NOMO-1 treated with DMSO at 0.1 percent for 48 hours (cell line): Measurements from ENCODE around the gene ELMO1.

ENCODE experiments used
- DNase-seq: peaks from one replicate; lab custom pipeline; 2025; ENCODE audit not compliant: unreplicated experiment; lab: John Stamatoyannopoulos, UW

ELMO1 gene

DNA sequence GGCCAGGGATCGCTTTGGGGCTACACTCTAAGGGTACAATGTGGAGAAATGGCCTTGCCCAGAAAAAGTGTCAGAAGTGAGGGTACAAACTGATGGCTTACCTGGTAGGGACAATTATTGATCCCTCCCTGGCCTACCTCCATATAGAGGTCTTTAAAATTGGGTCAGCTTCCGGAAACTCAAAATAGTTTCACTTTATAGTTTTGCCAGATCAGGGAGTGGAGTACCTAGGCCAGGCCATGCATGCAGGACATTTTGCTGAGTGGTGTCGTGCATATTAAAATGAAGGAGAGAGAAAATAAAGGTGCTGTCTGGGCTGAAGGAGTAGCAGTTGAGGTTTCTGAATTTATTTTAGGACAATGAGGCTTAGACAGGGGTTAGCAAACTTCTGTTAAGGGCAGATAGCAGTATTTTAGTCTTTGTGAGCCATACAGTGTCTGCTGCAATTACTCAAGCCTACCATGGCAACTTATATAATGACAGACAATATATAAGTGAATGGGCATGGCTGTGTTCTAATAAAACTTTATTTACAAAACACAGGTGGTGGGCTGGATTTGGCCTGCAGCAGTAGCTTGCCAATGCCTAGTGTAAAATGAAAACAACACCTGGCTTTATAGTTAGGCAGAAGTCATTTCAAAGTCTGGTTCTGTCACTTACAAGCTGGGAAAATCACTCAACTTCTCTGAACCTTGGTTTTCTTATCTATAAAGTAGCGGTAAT is 547.5 kb downstream of the ELMO1 start:
- no peak for DNase-seq

GRCh38 chr7:36898186-36898585 is 550.5 kb downstream of the ELMO1 start:
- no peak for DNase-seq

DNA sequence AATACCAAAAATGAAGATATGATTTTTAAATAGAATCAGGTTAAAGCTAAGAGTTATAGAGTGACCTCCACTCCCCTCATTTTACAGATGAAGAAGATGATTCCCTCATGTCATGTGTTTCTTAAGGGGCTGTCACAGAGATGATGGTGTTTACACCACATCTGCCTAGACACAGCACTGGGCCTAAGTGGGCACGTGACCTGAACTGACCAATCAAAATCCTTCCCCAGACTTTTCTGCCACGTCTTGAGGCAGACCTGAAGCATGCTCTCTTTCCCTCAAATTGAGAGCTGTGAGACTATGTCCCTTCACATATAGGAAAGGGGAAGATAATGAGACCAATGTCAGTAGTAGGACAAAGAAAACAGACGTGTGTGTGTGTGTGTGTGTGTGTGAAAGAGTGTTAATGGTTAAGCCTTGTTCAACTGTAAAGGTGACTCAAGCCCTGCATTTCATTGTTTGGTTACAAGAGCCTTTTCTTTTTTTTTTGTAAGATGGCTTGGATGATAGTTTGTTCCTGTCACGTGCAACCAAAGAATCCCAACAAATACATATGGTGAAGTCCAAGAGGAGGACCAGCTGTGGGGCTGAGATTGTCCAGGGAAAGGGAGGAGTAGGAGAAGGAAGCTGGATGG is 551.6 kb downstream of the ELMO1 start:
- no peak for DNase-seq

DNA sequence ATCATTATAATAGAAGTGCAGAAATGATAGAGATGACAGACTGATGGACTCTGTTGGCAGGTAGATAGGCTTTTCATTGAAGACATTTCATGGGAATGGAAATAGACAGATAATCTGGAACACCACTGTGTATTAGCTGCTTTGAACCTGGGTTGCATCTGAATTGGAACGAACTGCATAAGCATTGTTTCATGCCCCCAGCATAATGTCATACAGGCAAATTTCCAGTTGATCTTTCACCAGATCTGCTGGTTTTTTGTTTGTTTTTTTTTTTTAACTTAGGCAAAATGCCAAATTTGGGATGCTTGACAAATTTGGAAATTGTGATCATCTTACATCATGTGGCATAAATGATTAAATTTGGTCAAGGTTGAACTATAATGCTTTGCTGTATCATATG is 552.2 kb downstream of the ELMO1 start:
- DNase-seq: no peak

- DNase-seq: no peak
These were observed 553.5 kb downstream of the ELMO1 start for GRCh38 chr7:36895192-36895591.

DNA sequence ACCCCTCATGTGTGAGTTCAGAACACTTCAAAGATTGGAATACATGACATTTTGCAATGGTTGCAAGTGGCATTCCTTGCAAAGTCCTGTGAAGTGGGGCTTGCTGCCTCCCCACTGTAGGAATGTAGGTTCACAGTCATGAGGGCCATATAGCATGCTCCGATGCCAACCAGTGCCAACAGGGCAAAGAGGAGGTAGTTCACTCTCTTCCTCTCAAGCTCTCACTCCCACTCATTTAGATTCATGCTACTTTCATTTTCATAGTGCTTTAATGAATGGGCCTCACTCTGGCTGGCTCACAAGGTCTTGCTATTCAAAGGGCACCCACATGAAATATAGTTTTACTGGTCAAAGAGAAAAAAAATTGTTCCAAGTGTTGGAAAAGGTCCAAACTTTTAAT is 554.5 kb downstream of the ELMO1 start:
- no peak for DNase-seq

DNA sequence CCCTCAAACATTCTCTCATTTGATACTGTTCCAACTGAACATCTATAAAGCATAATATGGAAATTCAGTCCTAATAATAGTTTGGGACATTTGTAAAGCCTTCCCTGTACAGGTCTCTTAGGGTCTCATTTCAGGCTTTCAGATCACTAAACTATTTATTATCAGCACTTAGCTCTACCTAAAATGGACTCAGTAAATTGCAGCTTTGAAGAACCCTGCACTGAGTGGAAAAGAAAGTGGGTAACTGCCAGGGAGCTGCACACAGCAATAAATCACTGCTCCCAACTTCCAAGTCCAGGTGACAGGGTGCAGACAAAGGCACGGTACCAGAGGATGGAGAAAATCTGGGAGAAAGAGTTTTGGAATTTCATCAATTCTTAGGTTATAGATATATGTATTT is 559.5 kb downstream of the ELMO1 start:
- no peak for DNase-seq

DNA sequence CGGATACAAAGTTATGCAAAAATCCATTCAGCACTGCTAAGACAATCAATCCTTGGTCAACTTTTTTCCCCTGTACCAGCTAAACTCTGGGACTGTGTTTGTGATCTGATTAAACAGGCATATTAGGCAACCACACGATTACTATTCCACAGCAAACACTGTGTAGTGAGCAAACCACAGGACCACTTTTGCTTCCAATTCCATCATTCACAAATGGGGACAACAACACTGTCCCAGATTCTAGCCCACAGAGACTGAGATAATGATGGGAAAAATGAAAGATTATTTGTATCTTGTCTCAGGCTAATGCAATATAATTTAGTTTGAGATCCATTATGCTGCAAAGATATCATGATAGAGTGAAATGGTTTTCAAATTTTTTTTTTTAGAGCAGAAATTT is 560.7 kb downstream of the ELMO1 start:
- no peak for DNase-seq

DNA sequence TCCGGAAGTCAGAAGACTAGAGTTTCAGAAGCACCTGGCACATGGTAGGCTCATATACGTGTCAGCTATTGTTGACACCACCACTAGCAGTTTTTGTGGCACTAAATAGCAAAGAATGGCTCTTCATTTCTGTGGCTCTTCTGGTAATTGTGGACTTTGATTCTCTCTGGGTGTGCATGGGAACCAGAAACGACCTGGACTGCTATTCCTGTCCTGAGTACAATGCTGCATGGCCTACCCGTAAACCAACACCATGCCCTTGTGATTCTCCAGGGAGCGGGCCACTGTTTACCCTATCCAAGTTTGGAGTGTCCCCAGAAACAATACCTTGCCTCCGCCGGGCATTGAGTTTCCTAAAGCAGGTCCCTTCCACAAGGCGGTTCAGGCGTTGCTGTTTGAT is 561.4 kb downstream of the ELMO1 start:
- no peak for DNase-seq

DNA sequence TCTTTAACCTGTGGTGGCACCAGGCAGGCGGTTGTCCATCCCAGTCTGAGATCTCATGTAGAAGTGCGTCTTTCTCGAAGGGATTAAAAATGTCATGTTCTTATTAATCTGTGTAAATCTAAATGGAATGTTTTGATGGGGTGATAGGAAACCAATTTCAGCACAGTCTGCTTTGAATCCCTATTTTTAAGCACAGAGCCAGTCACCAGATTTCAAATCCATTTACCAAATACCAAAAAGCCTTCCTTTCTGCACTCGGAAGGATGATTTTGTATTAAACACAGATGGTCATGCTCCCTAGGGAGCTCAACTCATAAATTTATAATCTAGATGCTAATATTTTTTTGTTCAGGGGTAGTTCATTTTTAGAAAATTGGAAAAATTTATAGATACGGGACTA is 563.8 kb downstream of the ELMO1 start:
- no peak for DNase-seq

DNA sequence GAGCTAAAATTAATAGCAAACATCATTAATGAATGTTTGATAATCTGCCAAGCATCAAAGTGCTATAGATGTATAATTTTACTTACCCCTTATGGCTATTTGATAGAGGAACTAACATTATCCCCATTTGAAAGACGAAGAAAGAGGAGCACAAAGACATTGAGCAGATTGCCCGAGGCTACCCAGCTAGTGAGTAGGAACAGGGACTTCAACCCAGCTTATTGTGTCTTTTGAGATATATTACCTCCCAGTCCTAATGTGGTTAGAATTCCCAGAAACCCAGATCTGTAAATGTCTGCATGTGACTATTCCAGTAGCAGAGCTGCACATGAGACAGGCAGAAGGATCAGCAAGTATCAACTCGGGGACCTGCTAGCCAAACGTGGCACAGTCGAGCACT is 564.3 kb downstream of the ELMO1 start:
- DNase-seq: no peak

GRCh38 chr7:36881233-36881874 is 567.3 kb downstream of the ELMO1 start:
- no peak for DNase-seq

- no peak for DNase-seq
These were observed 568.6 kb downstream of the ELMO1 start for GRCh38 chr7:36880108-36880507.

- no peak for DNase-seq
These were observed 569.6 kb downstream of the ELMO1 start for GRCh38 chr7:36879021-36879420.

DNA sequence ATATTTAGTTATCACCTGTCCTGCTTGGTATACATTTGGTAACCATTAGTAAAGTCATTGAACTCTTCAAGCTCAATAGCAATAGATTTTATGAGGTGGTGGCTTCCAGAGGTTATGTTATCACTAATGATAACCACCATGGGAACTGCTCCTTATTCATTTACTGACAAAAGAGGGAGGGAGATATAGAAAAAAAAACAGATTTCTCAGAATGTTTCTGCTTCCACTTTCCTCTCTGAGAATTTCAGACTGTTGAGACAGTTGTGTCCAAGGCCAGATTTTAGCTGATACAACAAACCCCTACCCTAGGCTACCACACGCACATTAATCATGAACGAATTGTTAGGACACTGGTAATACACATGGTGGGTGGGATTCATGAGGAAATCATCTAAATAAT is 570.4 kb downstream of the ELMO1 start:
- DNase-seq: no peak

DNA sequence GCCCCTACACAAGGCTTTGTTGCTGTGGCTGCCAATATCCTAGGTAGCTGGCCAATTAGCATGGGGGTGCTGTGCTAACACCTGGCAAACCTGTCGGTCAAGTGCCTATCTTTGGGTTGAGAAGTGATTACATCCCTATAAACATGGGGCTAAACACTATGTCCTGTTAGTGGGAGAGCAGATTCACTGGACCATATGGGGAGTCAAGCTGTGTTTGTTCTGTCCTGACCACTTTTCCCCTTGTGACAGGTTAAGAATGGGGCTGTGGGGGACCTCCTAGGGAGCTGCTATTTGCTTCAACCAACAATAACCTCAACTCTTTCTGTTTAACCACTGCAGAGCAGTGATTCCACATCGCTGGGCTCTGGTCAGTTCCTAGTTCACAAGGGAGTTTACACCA is 572.9 kb downstream of the ELMO1 start:
- no peak for DNase-seq

- no peak for DNase-seq
These were observed 574.6 kb downstream of the ELMO1 start for GRCh38 chr7:36874041-36874440.

DNA sequence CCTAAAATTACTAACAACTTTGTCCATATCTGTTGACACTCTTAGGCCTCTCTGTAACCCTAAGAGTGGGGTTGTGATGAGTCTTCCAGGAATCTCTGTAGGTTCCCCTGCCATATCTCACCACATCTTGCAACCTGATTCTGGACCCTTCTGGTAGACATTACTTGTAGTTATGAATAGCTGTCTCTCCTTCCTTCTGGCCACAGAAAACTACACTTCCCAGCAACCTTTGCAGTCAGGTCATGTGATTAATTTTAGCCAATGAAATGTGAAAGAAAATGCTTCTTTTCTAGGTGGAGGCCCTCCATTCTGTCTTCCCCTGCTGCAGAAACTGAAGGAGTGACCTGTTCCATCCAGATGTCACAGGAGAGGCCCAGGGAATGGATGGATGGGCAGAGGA is 576.8 kb downstream of the ELMO1 start:
- DNase-seq: no peak

DNA sequence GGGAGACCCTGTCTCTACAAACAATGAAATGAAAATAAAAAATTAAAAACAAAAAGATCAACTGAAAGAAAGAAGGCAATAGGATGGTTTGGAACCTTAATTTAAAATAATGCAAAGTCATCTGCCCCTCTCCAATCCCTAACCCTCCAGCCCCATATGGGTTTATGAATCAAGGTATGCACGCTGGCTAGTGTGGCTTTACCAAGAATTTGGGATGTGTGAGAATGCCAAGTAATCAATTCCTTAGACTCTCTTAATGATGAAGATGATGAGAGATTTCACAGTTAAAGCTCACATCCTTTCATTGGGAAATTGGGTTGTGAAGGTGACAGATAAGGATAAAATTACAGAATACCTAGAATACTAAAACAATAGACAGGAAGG is 577.3 kb downstream of the ELMO1 start:
- DNase-seq: no peak

DNA sequence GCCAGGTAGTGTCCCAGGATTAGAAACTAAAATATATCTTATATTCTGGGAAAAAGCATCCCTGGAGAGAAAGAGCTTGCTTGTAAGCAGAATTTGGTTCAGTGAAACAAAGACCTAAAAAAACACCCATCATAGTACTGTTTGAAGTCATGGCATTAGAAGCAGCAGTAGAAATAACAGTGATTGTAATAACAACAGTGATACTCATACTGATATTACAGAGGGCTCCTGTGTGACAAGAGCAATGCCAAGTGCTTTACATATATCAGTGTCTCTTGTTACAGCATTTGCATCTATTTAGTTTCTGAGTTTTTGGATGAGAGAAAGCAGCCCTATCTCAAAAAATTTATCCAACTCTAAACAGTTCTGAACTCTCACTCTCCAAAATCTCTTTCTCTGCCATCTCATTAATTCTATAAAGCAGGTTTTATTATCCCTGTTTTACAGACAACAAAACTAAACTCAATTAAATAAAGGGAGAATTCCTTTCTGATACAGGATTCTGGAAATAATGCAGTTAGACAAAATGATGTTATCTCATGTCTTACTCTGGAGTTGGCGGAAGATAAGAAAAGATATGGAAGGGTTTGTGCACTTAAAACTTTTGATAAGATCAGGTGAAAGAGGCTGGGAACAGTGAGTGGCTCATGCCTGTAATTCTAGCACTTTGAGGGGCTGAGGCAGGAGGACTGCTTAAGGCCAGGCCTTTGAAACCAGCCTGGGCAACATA is 577.9 kb downstream of the ELMO1 start:
- DNase-seq: no peak

DNA sequence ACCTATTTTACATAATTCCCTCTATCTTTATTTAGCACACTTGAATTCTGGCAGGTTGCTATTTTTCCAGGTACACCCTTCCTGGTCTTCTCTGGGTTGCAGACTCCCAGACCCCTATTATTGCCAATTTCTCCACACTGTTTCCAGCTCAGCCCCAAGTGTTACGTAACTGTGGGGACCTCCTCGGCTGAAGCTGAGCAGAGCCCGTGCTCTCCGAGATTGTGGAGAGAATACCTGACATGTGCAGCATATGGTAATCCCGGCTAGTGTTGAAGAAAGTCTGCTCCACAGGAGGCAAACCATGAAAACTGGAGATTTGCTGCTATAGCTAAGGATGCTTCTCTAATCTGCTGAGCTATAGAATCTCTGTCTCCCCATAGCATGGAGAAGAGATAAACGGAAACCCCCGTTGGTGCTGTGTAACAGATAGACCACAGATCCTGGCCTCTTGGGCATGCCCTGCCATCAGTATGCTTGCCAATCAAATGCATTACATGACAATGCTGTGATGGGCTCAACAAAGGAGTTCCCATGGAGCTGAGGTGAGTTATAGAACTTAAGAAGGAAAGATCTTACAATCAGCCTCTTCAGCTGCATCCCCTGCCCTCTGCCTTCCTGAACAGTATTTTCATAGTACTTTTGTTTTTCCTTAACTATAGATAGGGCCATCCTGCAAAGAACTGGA is 579.8 kb downstream of the ELMO1 start:
- no peak for DNase-seq
